Neural progenitor cell (in vitro differentiated cells): Measurements from ENCODE around the gene ABHD15. TPM values are rescaled to one million over a fixed set of nuclear protein-coding genes. Genes with fewer than 3 reads are reported as not detected.
A peak's percentile ranks its signal among the peaks of the same experiment; 100 is the strongest.

Experiments used
- DNase-seq: peaks from one replicate; pipeline ENCODE4 v3.0.0-alpha.2; 2016; ENCODE audit warnings: low spot score
- H2AFZ ChIP-seq: fragments of 200-600 bp; sonication (generic); replicated peaks from 2 replicates; pipeline ENCODE4 v1.6.1; 2016; ENCODE audit warnings: antibody characterized with exemption
- H3F3A ChIP-seq: fragments of 200-600 bp; sonication (generic); 2 replicates; pipeline ENCODE4 v1.6.1; 2016; ENCODE audit warnings: antibody characterized with exemption, low read depth
- H3K27ac ChIP-seq: fragments of 200-600 bp; sonication (generic); 2 replicates; pipeline ENCODE4 v1.5.1; 2016; ENCODE audit warnings: mild to moderate bottlenecking
- H3K27me3 ChIP-seq: fragments of 200-600 bp; sonication (generic); 2 replicates; pipeline ENCODE4 v1.6.1; 2016; ENCODE audit warnings: mild to moderate bottlenecking, moderate library complexity
- H3K36me3 ChIP-seq: fragments of 200-600 bp; sonication (generic); 2 replicates; pipeline ENCODE4 v1.5.1; 2016
- H3K4me1 ChIP-seq: fragments of 200-600 bp; sonication (generic); 2 replicates; pipeline ENCODE4 v1.6.1; 2016; ENCODE audit warnings: mixed run types
- H3K4me2 ChIP-seq: fragments of 200-600 bp; sonication (generic); 2 replicates; pipeline ENCODE4 v1.6.1; 2016
- H3K4me3 ChIP-seq: fragments of 200-600 bp; sonication (generic); 2 replicates; pipeline ENCODE4 v1.5.1; 2016
- H3K79me2 ChIP-seq: fragments of 200-600 bp; sonication (generic); 2 replicates; pipeline ENCODE4 v1.6.1; 2016; ENCODE audit warnings: low read depth
- H3K9ac ChIP-seq: fragments of 200-600 bp; sonication (generic); 2 replicates; pipeline ENCODE4 v1.6.1; 2016
- H3K9me3 ChIP-seq: fragments of 200-600 bp; sonication (generic); 2 replicates; pipeline ENCODE4 v1.5.1; 2016; ENCODE audit warnings: low read depth
- H4K20me1 ChIP-seq: fragments of 200-600 bp; sonication (generic); 2 replicates; pipeline ENCODE4 v1.6.1; 2016; ENCODE audit warnings: low read depth
- H3K27ac Mint-ChIP-seq: 3 replicates; pipeline ENCODE4 v1.8.0; 2021; ENCODE audit warnings: mixed read lengths
- H3K27me3 Mint-ChIP-seq: 2 replicates; pipeline ENCODE4 v1.8.0; 2022; ENCODE audit warnings: low read depth, mild to moderate bottlenecking, inconsistent platforms, moderate library complexity, mixed read lengths; ENCODE audit not compliant: insufficient read depth
- H3K36me3 Mint-ChIP-seq: 3 replicates; pipeline ENCODE4 v1.8.0; 2021; ENCODE audit warnings: mixed read lengths
- H3K4me1 Mint-ChIP-seq: 3 replicates; pipeline ENCODE4 v1.8.0; 2021; ENCODE audit warnings: mixed read lengths
- H3K4me3 Mint-ChIP-seq: 3 replicates; pipeline ENCODE4 v1.8.0; 2021; ENCODE audit warnings: mild to moderate bottlenecking, moderate library complexity, mixed read lengths
- H3K9me3 Mint-ChIP-seq: 3 replicates; pipeline ENCODE4 v1.8.0; 2020; ENCODE audit warnings: mixed read lengths
- EZH2 ChIP-seq: fragments of 200-600 bp; sonication (generic); IDR thresholded peaks from 2 replicates; pipeline ENCODE4 v1.6.1; 2017; ENCODE audit warnings: antibody characterized with exemption, mild to moderate bottlenecking, moderate library complexity
- EZH2phosphoT487 ChIP-seq: fragments of 200-600 bp; sonication (generic); IDR thresholded peaks from 2 replicates; pipeline ENCODE4 v1.6.1; 2017; ENCODE audit warnings: antibody characterized with exemption
- total RNA-seq: library from RNA; depleted of rRNA; stranded (reverse); fragments of >200 nt; gene quantifications from 2 replicates; pipeline ENCODE4 v1.2.3, GENCODE V29; 2015; ENCODE audit warnings: low replicate concordance
- TF ChIP-seq, protein P1 (sequence below): fragments of 200-600 bp; sonication (generic); IDR thresholded peaks from 2 replicates; pipeline ENCODE4 v1.5.1; 2017; ENCODE audit warnings: antibody characterized with exemption, mild to moderate bottlenecking

ABHD15 gene
- total RNA-seq, 1 donor from 2014 or later = 2.5 TPM

DNA sequence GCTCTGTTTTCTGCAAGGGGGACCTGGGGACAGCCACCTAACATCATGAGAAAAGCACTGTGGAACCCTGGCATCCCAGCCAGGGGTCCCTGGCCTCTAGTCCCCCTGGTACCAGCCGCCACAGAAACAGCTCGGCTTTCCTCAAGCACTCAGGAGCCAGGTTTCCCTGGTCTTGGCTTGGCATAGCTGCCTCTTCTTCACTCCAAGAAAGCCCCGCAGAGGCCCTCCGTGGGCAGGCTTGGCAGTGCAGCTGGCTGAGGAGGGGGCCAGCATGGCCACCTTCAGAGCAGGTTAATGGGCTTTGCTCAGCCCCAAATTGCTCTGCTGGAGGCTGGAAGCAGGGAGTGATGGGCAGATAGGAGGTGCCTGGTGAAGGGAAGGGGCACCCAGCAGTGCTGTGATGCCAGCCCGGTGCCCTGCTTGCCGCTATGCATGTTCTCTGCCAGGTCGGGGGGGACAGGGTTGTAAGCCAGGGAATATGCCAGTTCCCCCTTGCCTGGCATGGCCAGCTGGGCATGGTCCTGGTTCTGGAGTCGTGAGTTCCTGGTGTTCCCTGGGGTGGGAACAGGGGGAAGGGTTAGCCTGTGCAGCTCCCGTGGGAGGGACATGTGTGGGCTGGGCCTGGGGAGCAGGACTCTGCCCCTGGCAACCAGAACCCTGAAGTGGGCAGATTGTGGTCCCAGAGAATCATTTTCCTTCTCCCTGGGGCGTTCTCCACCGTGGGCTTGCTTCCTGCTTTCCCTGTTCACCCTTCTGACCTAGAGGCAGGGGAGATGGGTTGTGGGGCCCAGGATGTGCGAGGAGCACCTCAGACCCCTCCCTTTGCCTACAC is 29.3 kb upstream of the ABHD15 start:
- H3K27me3 Mint-ChIP-seq = peaks cover 12% of the 10 kb centered on the region
- Histone ChIP-seq H3K9ac (no peak overlapping the region), H3K27ac (no peak overlapping the region), H3K79me2 (peaks cover 37% of the 10 kb centered on the region), H3K27me3 (no peaks in the 10 kb centered on the region), H3F3A (peaks cover 50% of the 10 kb centered on the region), H3K4me1 (peaks cover 59% of the 10 kb centered on the region), H4K20me1 (peaks cover 34% of the 10 kb centered on the region), H2AFZ (no peak overlapping the region), H3K4me2 (no peak overlapping the region), H3K36me3 (no peaks in the 10 kb centered on the region), H3K9me3 (no peaks in the 10 kb centered on the region), H3K4me3 (no peak overlapping the region)
- DNase-seq = no peak
- TF ChIP-seq, protein P1, sequence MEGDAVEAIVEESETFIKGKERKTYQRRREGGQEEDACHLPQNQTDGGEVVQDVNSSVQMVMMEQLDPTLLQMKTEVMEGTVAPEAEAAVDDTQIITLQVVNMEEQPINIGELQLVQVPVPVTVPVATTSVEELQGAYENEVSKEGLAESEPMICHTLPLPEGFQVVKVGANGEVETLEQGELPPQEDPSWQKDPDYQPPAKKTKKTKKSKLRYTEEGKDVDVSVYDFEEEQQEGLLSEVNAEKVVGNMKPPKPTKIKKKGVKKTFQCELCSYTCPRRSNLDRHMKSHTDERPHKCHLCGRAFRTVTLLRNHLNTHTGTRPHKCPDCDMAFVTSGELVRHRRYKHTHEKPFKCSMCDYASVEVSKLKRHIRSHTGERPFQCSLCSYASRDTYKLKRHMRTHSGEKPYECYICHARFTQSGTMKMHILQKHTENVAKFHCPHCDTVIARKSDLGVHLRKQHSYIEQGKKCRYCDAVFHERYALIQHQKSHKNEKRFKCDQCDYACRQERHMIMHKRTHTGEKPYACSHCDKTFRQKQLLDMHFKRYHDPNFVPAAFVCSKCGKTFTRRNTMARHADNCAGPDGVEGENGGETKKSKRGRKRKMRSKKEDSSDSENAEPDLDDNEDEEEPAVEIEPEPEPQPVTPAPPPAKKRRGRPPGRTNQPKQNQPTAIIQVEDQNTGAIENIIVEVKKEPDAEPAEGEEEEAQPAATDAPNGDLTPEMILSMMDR = no peak
- no peak for TF ChIP-seq EZH2phosphoT487
- no peak for TF ChIP-seq EZH2
- H3K9me3 Mint-ChIP-seq = no peaks in the 10 kb centered on the region
- H3K27ac Mint-ChIP-seq = no peak overlapping the region
- H3K4me3 Mint-ChIP-seq = no peak overlapping the region
- H3K4me1 Mint-ChIP-seq = peaks cover 54% of the 10 kb centered on the region
- H3K36me3 Mint-ChIP-seq = no peaks in the 10 kb centered on the region

DNA sequence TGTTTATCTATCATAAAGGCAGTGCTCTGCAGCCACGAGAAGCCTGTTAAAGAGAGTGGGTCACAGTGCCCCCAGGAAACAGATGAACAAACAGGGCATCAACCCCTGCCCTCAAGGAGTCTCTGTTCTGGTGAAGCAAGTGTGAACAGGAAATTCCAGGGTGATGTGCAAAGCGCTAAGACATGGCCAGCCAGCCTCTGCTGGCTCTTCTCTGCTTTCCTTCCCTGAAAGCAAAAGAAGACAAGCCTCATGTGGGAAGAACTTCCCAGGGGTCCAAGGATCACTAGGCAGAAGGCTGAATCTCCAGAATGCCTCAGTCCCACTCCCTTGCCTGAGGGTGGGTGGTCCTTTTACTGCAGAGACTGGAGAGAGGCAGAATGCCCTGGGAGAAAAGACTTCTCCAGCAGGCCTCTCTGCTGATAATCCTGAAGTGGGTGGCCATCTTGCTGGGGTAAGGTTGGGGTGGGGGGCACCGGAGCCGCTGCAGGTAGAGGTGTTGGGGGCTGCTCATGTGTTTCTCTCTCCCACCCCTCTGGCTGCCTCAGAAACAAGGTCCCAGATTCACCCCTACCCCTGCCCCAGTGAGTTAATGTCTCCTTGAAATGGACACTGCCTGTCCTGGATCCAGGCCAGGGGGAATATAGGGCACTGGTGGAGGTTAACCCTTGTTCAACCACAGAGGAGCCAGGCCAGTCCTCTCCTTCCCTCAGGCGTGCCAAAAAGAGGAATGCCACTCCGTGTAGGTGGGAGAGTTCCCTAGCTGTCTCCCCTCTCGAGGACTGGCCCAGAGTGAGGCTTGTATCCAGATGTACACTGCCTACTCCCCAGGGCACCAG is 28.5 kb upstream of the ABHD15 start:
- peak overlapping the region; percentile 86 for H3K4me3 Mint-ChIP-seq

DNA sequence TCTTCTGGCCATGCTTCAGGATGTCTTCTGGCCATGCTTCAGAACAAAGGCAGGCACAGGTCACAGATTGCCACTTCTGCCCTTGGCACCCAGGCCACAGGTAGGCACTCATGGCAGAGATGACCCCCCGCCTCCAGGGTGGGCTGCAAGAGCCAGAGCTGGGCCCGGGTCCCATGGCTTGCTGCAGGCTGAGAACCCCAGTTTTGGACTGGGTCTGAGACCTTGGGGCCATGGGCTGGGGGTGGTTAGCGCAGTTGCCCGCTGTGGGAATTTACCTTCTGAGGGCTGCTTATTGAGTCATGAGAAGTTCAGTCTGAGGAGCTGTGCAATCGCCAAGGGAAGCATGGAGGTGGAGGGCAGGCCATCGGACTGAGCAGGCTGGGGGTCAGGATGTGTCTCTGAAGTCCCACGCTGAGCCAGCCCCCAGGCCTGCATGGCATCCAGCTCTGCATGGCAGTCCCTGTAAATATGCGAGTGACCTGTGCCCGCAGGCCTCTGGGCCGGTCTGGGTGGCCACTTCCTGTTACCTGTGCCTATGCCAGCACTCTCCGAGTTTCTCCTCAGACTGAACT is 27.8 kb upstream of the ABHD15 start:
- no peaks in the 10 kb centered on the region for H3K27me3 ChIP-seq
- Mint-ChIP-seq H3K4me1 (peaks cover 62% of the 10 kb centered on the region), H3K9me3 (no peaks in the 10 kb centered on the region), H3K27ac (no peak overlapping the region), H3K27me3 (peaks cover 14% of the 10 kb centered on the region), H3K4me3 (peak overlapping the region; percentile 86), H3K36me3 (no peaks in the 10 kb centered on the region)
- H3K4me1 ChIP-seq = peaks cover 72% of the 10 kb centered on the region
- peak overlapping the region; percentile 98 for H3K4me2 ChIP-seq
- H4K20me1 ChIP-seq = peaks cover 34% of the 10 kb centered on the region
- H3F3A ChIP-seq = peaks cover 58% of the 10 kb centered on the region
- H3K27ac ChIP-seq = no peak overlapping the region
- TF ChIP-seq EZH2 = no peak
- TF ChIP-seq, protein P1 = no peak
- no peak for TF ChIP-seq EZH2phosphoT487
- peaks cover 29% of the 10 kb centered on the region for H3K79me2 ChIP-seq
- peak overlapping the region; percentile 71 for H3K4me3 ChIP-seq
- DNase-seq = no peak
- H3K9ac ChIP-seq = no peak overlapping the region
- no peaks in the 10 kb centered on the region for H3K36me3 ChIP-seq
- H3K9me3 ChIP-seq = no peaks in the 10 kb centered on the region
- no peak overlapping the region for H2AFZ ChIP-seq

More for the DNA sequence above, 28.5 kb upstream of the ABHD15 start:
- Histone ChIP-seq H2AFZ (no peak overlapping the region), H3K4me2 (peak overlapping the region; percentile 98), H3K4me1 (peaks cover 65% of the 10 kb centered on the region), H4K20me1 (peaks cover 34% of the 10 kb centered on the region), H3K4me3 (no peak overlapping the region), H3K36me3 (no peaks in the 10 kb centered on the region), H3K79me2 (peaks cover 34% of the 10 kb centered on the region), H3K27ac (no peak overlapping the region), H3F3A (peaks cover 55% of the 10 kb centered on the region), H3K9me3 (no peaks in the 10 kb centered on the region), H3K9ac (no peak overlapping the region), H3K27me3 (no peaks in the 10 kb centered on the region)
- TF ChIP-seq, protein P1 = no peak
- TF ChIP-seq EZH2phosphoT487 (no peak), EZH2 (no peak)
- peak; percentile 46 for DNase-seq
- H3K4me1 Mint-ChIP-seq = peaks cover 61% of the 10 kb centered on the region
- no peaks in the 10 kb centered on the region for H3K9me3 Mint-ChIP-seq
- no peak overlapping the region for H3K27ac Mint-ChIP-seq
- no peaks in the 10 kb centered on the region for H3K36me3 Mint-ChIP-seq
- peaks cover 14% of the 10 kb centered on the region for H3K27me3 Mint-ChIP-seq
